PC-3 (cell line): ENCODE results near the gene CDK19. TPM values are rescaled to one million over a fixed set of nuclear protein-coding genes. Genes with fewer than 3 reads are reported as not detected.

Experiments used
- ATAC-seq: fragments of 200-7000 bp; cut with Tn5 transposase; 2 replicates; pipeline ENCODE4 v1.9.1; 2020; ENCODE audit warnings: mild to moderate bottlenecking, moderate library complexity
- BruUV-seq: library from RNA; stranded (reverse); fragments of 400-500 nt; replicated peaks from 2 replicates; lab custom pipeline; 2021; lab: Mats Ljungman, UMichigan
- CTCF ChIA-PET: fragments of 300-600 bp; sonication (Branson Sonifier 250); formaldehyde crosslinking; loops from one replicate; lab custom pipeline; 2022; ENCODE audit warnings: antibody characterized with exemption; lab: Charles Lee
- POLR2A ChIA-PET: fragments of 300-600 bp; sonication (Branson Sonifier 250); formaldehyde crosslinking; loops from one replicate; lab custom pipeline; 2022; ENCODE audit warnings: antibody characterized with exemption; ENCODE audit not compliant: unreplicated experiment; lab: Charles Lee
- DNase-seq: peaks from one replicate; pipeline ENCODE4 v3.0.0-alpha.2; 2015
- H2AFZ ChIP-seq: fragments of 300-600 bp; sonication (generic); 2 replicates; pipeline ENCODE4 v1.6.0; 2016; ENCODE audit warnings: antibody characterized with exemption, low read length
- H3F3A ChIP-seq: fragments of 300-600 bp; sonication (generic); one replicate; pipeline ENCODE4 v1.6.0; 2017; ENCODE audit warnings: antibody characterized with exemption, low read length, control low read depth, mild to moderate bottlenecking; ENCODE audit not compliant: unreplicated experiment
- H3K27ac ChIP-seq: fragments of 300-600 bp; sonication (generic); 2 replicates; pipeline ENCODE4 v1.5.1; 2016; ENCODE audit warnings: mild to moderate bottlenecking, low read length
- H3K27me3 ChIP-seq: fragments of 300-600 bp; sonication (generic); 2 replicates; pipeline ENCODE4 v1.6.1; 2016; ENCODE audit warnings: low read length, mixed read lengths
- H3K36me3 ChIP-seq: fragments of 300-600 bp; sonication (generic); 2 replicates; pipeline ENCODE4 v1.6.1; 2016; ENCODE audit warnings: low read depth, mixed run types, low read length, mixed read lengths
- H3K4me1 ChIP-seq: fragments of 300-600 bp; sonication (generic); 2 replicates; pipeline ENCODE4 v1.5.1; 2016; ENCODE audit warnings: low read length; ENCODE audit not compliant: insufficient read depth
- H3K4me2 ChIP-seq: fragments of 300-600 bp; sonication (generic); 2 replicates; pipeline ENCODE4 v1.6.0; 2016; ENCODE audit warnings: low read length
- H3K4me3 ChIP-seq: fragments of 300-600 bp; sonication (generic); 2 replicates; pipeline ENCODE4 v1.5.1; 2016; ENCODE audit warnings: mild to moderate bottlenecking, low read length, mixed read lengths
- H3K79me2 ChIP-seq: fragments of 300-600 bp; sonication (generic); 2 replicates; pipeline ENCODE4 v1.6.1; 2017; ENCODE audit warnings: low read length, mixed read lengths
- H3K9ac ChIP-seq: fragments of 300-600 bp; sonication (generic); 2 replicates; pipeline ENCODE4 v1.6.0; 2016; ENCODE audit warnings: mild to moderate bottlenecking, low read length
- H3K9me2 ChIP-seq: fragments of 300-600 bp; sonication (generic); replicated peaks from 2 replicates; pipeline ENCODE4 v1.6.1; 2016; ENCODE audit warnings: mixed run types, low read length, mixed read lengths
- H3K9me3 ChIP-seq: fragments of 300-600 bp; sonication (generic); 2 replicates; pipeline ENCODE4 v1.6.1; 2016; ENCODE audit warnings: low read length, mixed read lengths
- H4K20me1 ChIP-seq: fragments of 300-600 bp; sonication (generic); 2 replicates; pipeline ENCODE4 v1.6.1; 2016; ENCODE audit warnings: low read length, mixed read lengths
- EZH2 ChIP-seq: fragments of 300-600 bp; sonication (generic); IDR thresholded peaks from one replicate; pipeline ENCODE4 v1.6.1; 2017; ENCODE audit warnings: antibody characterized with exemption, mild to moderate bottlenecking, low read length; ENCODE audit not compliant: unreplicated experiment
- EZH2phosphoT487 ChIP-seq: fragments of 300-600 bp; sonication (generic); IDR thresholded peaks from 2 replicates; pipeline ENCODE4 v1.6.1; 2018; ENCODE audit warnings: mild to moderate bottlenecking, antibody characterized with exemption, low read length, borderline replicate concordance
- intact Hi-C: fragments of 100-400 bp; cut with micrococcal nuclease; formaldehyde crosslinking; loops from 2 replicates; pipeline ENCODE4 v1.9.0; 2023
- total RNA-seq: library from RNA; depleted of rRNA; stranded (reverse); fragments of >200 nt; gene quantifications from 2 replicates; pipeline ENCODE4 v1.2.3, GENCODE V29; 2014
- TF ChIP-seq, protein P1 (sequence below): fragments of 300-600 bp; sonication (generic); conservative IDR thresholded peaks from 2 replicates; pipeline ENCODE4 v1.5.1; 2017; ENCODE audit warnings: antibody characterized with exemption, low read depth, mild to moderate bottlenecking, low read length

CDK19 gene
- total RNA-seq, 1 experiment from 2014 or later, result 4.2 TPM

- no peak overlapping the region for H3K9ac ChIP-seq
- H3K79me2 ChIP-seq, result no peaks in the 10 kb centered on the region
- no peak for TF ChIP-seq EZH2
- no peak for TF ChIP-seq EZH2phosphoT487
- ChIA-PET CTCF (no interaction called here), POLR2A (no interaction called here)
- no peaks in the 10 kb centered on the region for H3K9me2 ChIP-seq
- no peaks in the 10 kb centered on the region for H3K4me1 ChIP-seq
- no peak overlapping the region for H3K4me3 ChIP-seq
- H2AFZ ChIP-seq, result no peak overlapping the region
- H3F3A ChIP-seq, result no peaks in the 10 kb centered on the region
- no peaks in the 10 kb centered on the region for H3K36me3 ChIP-seq
- intact Hi-C loops, result no loop called here
- DNase-seq (no peak), ATAC-seq (no peak)
- no TSS peak for BruUV-seq
- H3K9me3 ChIP-seq, result no peaks in the 10 kb centered on the region
- H3K27ac ChIP-seq, result no peak overlapping the region
- no peak overlapping the region for H3K4me2 ChIP-seq
- no peaks in the 10 kb centered on the region for H3K27me3 ChIP-seq
- H4K20me1 ChIP-seq, result no peaks in the 10 kb centered on the region
These were observed 242.1 kb downstream of the CDK19 start for GRCh38 chr6:110573136-110573535.

- ATAC-seq (no peak), DNase-seq (no peak)
- H3K27ac ChIP-seq, result no peak overlapping the region
- no peak overlapping the region for H3K4me2 ChIP-seq
- no peaks in the 10 kb centered on the region for H3F3A ChIP-seq
- H2AFZ ChIP-seq, result no peak overlapping the region
- no peaks in the 10 kb centered on the region for H3K9me2 ChIP-seq
- no peaks in the 10 kb centered on the region for H4K20me1 ChIP-seq
- H3K4me1 ChIP-seq, result no peaks in the 10 kb centered on the region
- H3K27me3 ChIP-seq, result no peaks in the 10 kb centered on the region
- H3K79me2 ChIP-seq, result no peaks in the 10 kb centered on the region
- H3K9me3 ChIP-seq, result no peaks in the 10 kb centered on the region
- no peak overlapping the region for H3K9ac ChIP-seq
- no peak overlapping the region for H3K4me3 ChIP-seq
- intact Hi-C loops, result no loop called here
- no TSS peak for BruUV-seq
- ChIA-PET POLR2A (no interaction called here), CTCF (no interaction called here)
- no peaks in the 10 kb centered on the region for H3K36me3 ChIP-seq
- TF ChIP-seq, protein P1, sequence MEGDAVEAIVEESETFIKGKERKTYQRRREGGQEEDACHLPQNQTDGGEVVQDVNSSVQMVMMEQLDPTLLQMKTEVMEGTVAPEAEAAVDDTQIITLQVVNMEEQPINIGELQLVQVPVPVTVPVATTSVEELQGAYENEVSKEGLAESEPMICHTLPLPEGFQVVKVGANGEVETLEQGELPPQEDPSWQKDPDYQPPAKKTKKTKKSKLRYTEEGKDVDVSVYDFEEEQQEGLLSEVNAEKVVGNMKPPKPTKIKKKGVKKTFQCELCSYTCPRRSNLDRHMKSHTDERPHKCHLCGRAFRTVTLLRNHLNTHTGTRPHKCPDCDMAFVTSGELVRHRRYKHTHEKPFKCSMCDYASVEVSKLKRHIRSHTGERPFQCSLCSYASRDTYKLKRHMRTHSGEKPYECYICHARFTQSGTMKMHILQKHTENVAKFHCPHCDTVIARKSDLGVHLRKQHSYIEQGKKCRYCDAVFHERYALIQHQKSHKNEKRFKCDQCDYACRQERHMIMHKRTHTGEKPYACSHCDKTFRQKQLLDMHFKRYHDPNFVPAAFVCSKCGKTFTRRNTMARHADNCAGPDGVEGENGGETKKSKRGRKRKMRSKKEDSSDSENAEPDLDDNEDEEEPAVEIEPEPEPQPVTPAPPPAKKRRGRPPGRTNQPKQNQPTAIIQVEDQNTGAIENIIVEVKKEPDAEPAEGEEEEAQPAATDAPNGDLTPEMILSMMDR, result no peak
- TF ChIP-seq EZH2 (no peak), EZH2phosphoT487 (no peak)
These were observed 247.1 kb downstream of the CDK19 start for GRCh38 chr6:110567957-110568696.

GRCh38 chr6:110566346-110567125 lies 248.7 kb downstream of the CDK19 start:
- Histone ChIP-seq H3K27ac (no peak overlapping the region), H3F3A (no peaks in the 10 kb centered on the region), H3K9me2 (no peaks in the 10 kb centered on the region), H3K9me3 (no peaks in the 10 kb centered on the region), H3K79me2 (no peaks in the 10 kb centered on the region), H3K4me3 (no peak overlapping the region), H3K36me3 (no peaks in the 10 kb centered on the region), H3K4me2 (no peak overlapping the region), H3K27me3 (no peaks in the 10 kb centered on the region), H3K4me1 (no peaks in the 10 kb centered on the region), H2AFZ (no peak overlapping the region), H4K20me1 (no peaks in the 10 kb centered on the region), H3K9ac (no peak overlapping the region)
- CTCF ChIA-PET, result no interaction called here
- no TSS peak for BruUV-seq
- intact Hi-C loops, result no loop called here
- ATAC-seq (no peak), DNase-seq (no peak)
- TF ChIP-seq, protein P1, result no peak
- TF ChIP-seq EZH2, result no peak
- POLR2A ChIA-PET, result no interaction called here
